H9 (cell line): ENCODE results near the gene UGT2A3. TPM values are rescaled to one million over a fixed set of nuclear protein-coding genes. Genes with fewer than 3 reads are reported as not detected.

Source experiments
- DNase-seq: peaks from one replicate; pipeline ENCODE4 v3.0.0-alpha.2; 2017
- H2AFZ ChIP-seq: one replicate; pipeline ENCODE4 v1.6.1; 2013; ENCODE audit warnings: mild to moderate bottlenecking, low read length, control low read depth, moderate library complexity
- H2AK5ac ChIP-seq: 2 replicates; pipeline ENCODE4 v1.6.1; 2013; ENCODE audit warnings: low read length, control low read depth, mixed read lengths; ENCODE audit not compliant: insufficient read length
- H2BK120ac ChIP-seq: one replicate; pipeline ENCODE4 v1.6.1; 2013; ENCODE audit warnings: low read depth, mild to moderate bottlenecking, low read length, control low read depth, inconsistent platforms; ENCODE audit not compliant: poor library complexity, severe bottlenecking
- H2BK12ac ChIP-seq: 2 replicates; pipeline ENCODE4 v1.6.1; 2013; ENCODE audit warnings: low read length, control low read depth, mixed read lengths, low read depth; ENCODE audit not compliant: insufficient read length
- H2BK15ac ChIP-seq: 2 replicates; pipeline ENCODE4 v1.6.1; 2013; ENCODE audit warnings: low read depth, low read length, control low read depth
- H2BK20ac ChIP-seq: one replicate; pipeline ENCODE4 v1.6.1; 2013; ENCODE audit warnings: low read depth, mild to moderate bottlenecking, low read length, control low read depth, inconsistent platforms; ENCODE audit not compliant: poor library complexity, severe bottlenecking
- H2BK5ac ChIP-seq: 2 replicates; pipeline ENCODE4 v1.6.1; 2013; ENCODE audit warnings: low read length, control low read depth, mixed read lengths; ENCODE audit not compliant: insufficient read length
- H3K14ac ChIP-seq: 2 replicates; pipeline ENCODE4 v1.6.1; 2013; ENCODE audit warnings: low read length, control low read depth; ENCODE audit not compliant: insufficient read depth
- H3K18ac ChIP-seq: 2 replicates; pipeline ENCODE4 v1.6.1; 2013; ENCODE audit warnings: low read depth, mild to moderate bottlenecking, mixed read lengths, low read length, control low read depth; ENCODE audit not compliant: insufficient read length
- H3K23ac ChIP-seq: 2 replicates; pipeline ENCODE4 v1.6.1; 2013; ENCODE audit warnings: low read length, control low read depth, mixed read lengths, low read depth; ENCODE audit not compliant: insufficient read length
- H3K23me2 ChIP-seq: 2 replicates; pipeline ENCODE4 v1.6.1; 2013; ENCODE audit warnings: low read depth, mild to moderate bottlenecking, mixed read lengths, low read length, control low read depth; ENCODE audit not compliant: insufficient read length, poor library complexity, severe bottlenecking
- H3K27ac ChIP-seq: 2 replicates; pipeline ENCODE4 v1.5.1; 2013; ENCODE audit warnings: low read length, control low read depth, mixed read lengths, low read depth; ENCODE audit not compliant: insufficient read length
- H3K27me3 ChIP-seq: 2 replicates; pipeline ENCODE4 v1.6.1; 2013; ENCODE audit warnings: low read length, control low read depth, inconsistent platforms; ENCODE audit not compliant: insufficient read depth
- H3K4ac ChIP-seq: 2 replicates; pipeline ENCODE4 v1.6.1; 2013; ENCODE audit warnings: low read depth, mild to moderate bottlenecking, control low read depth, inconsistent platforms, low read length, moderate library complexity
- H3K4me1 ChIP-seq: 2 replicates; pipeline ENCODE4 v1.6.1; 2013; ENCODE audit warnings: low read length, control low read depth, inconsistent platforms; ENCODE audit not compliant: insufficient read depth
- H3K4me2 ChIP-seq: 2 replicates; pipeline ENCODE4 v1.6.1; 2013; ENCODE audit warnings: low read length, control low read depth, mixed read lengths; ENCODE audit not compliant: insufficient read length, insufficient read depth
- H3K56ac ChIP-seq: 2 replicates; pipeline ENCODE4 v1.6.1; 2013; ENCODE audit warnings: low read depth, mild to moderate bottlenecking, mixed read lengths, low read length, control low read depth; ENCODE audit not compliant: insufficient read length
- H3K79me1 ChIP-seq: 2 replicates; pipeline ENCODE4 v1.6.1; 2013; ENCODE audit warnings: low read depth, mild to moderate bottlenecking, moderate library complexity, low read length, control low read depth, inconsistent platforms; ENCODE audit not compliant: insufficient read depth, poor library complexity, severe bottlenecking
- H3K79me2 ChIP-seq: 2 replicates; pipeline ENCODE4 v1.6.1; 2013; ENCODE audit warnings: low read length, control low read depth, inconsistent platforms; ENCODE audit not compliant: insufficient read depth
- H3K9ac ChIP-seq: 2 replicates; pipeline ENCODE4 v1.6.1; 2013; ENCODE audit warnings: low read length, control low read depth, mixed read lengths; ENCODE audit not compliant: insufficient read length; ENCODE audit errors: extremely low read depth
- H3K9me3 ChIP-seq: one replicate; pipeline ENCODE4 v1.6.1; 2013; ENCODE audit warnings: low read depth, low read length, inconsistent platforms; ENCODE audit not compliant: control insufficient read depth
- H3T11ph ChIP-seq: one replicate; pipeline ENCODE4 v1.6.1; 2013; ENCODE audit warnings: mild to moderate bottlenecking, low read length, control low read depth, inconsistent platforms
- H4K20me1 ChIP-seq: one replicate; pipeline ENCODE4 v1.6.1; 2013; ENCODE audit not compliant: control insufficient read depth, insufficient read length, insufficient read depth
- H4K5ac ChIP-seq: 2 replicates; pipeline ENCODE4 v1.6.1; 2013; ENCODE audit warnings: low read depth, mild to moderate bottlenecking, mixed read lengths, low read length, control low read depth; ENCODE audit not compliant: insufficient read length
- H4K8ac ChIP-seq: replicated peaks from 2 replicates; pipeline ENCODE4 v1.6.1; 2013; ENCODE audit warnings: low read length, control low read depth, mixed read lengths, low read depth; ENCODE audit not compliant: insufficient read length
- H4K91ac ChIP-seq: 2 replicates; pipeline ENCODE4 v1.6.1; 2013; ENCODE audit warnings: low read depth, mild to moderate bottlenecking, moderate library complexity, mixed read lengths, low read length, control low read depth; ENCODE audit not compliant: insufficient read length
- H3K27ac Mint-ChIP-seq, 3 experiments: 2 replicates in 2 of 3; 3 replicates in 1 of 3; pipeline ENCODE4 v1.8.0; 2020 to 2021; ENCODE audit warnings: mixed read lengths in 3 of 3, mild to moderate bottlenecking in 1 of 3, moderate library complexity in 1 of 3
- H3K27me3 Mint-ChIP-seq: 2 replicates; pipeline ENCODE4 v1.8.0; 2021; ENCODE audit warnings: low read depth, mild to moderate bottlenecking, moderate library complexity, mixed read lengths
- H3K36me3 Mint-ChIP-seq, 3 experiments: 2 replicates in 2 of 3; 3 replicates in 1 of 3; pipeline ENCODE4 v1.8.0; 2020 to 2021; ENCODE audit warnings: low read depth in 3 of 3, mixed read lengths in 3 of 3; ENCODE audit not compliant: insufficient read depth in 1 of 3
- H3K4me1 Mint-ChIP-seq, 2 experiments: 2 replicates each; pipeline ENCODE4 v1.8.0; 2020; ENCODE audit warnings: mixed read lengths in 2 of 2
- H3K4me3 Mint-ChIP-seq, 2 experiments: 2 replicates in 1 of 2; 3 replicates in 1 of 2; pipeline ENCODE4 v1.8.0; 2020 to 2021; ENCODE audit warnings: mild to moderate bottlenecking in 2 of 2, mixed read lengths in 2 of 2, moderate library complexity in 1 of 2
- H3K9me3 Mint-ChIP-seq, 2 experiments: 2 replicates in 1 of 2; 3 replicates in 1 of 2; pipeline ENCODE4 v1.8.0; 2020; ENCODE audit warnings: mild to moderate bottlenecking in 2 of 2, mixed read lengths in 2 of 2, moderate library complexity in 1 of 2
- WGBS: extraction: QIAGEN DNeasy Blood & Tissue Kit; methylation state at CpG from one replicate; pipeline ENCODE4 v1.1.7; 2013; ENCODE audit warnings: missing lambda C conversion rate, low lambda C conversion rate, mixed read lengths; ENCODE audit not compliant: insufficient read length; ENCODE audit errors: extremely low coverage; 5-methylcytosine and 5-hydroxymethylcytosine counted together
- total RNA-seq: library from RNA; stranded (reverse); gene quantifications from 2 replicates; pipeline ENCODE4 v1.2.1, GENCODE V29; 2021
- TF ChIP-seq, protein P1 (sequence below): fragments of 200-600 bp; sonication (generic); conservative IDR thresholded peaks from 3 replicates; pipeline ENCODE4 v1.8.0; 2021; ENCODE audit warnings: antibody characterized with exemption, mild to moderate bottlenecking

UGT2A3 gene
- total RNA-seq, 1 experiment from 2014 or later = not detected

DNA sequence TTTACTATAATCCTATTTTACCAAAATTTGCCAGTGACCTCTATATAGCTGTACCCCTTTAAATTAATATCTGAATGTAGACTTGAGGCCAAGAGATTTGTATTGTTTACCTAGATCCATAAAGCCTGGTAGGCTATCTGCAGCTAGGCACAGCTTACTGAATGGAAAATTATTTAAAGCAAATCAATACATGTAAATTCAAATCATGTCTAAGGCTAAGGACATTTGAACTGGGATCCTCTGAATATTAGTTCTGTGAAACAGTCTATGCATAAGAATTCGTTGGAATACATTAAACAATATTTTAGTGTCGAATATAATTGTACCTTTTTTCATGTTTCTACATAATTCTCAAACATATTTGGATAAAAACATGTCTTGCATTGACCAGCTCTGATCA lies 1.6 kb downstream of the UGT2A3 start:
- Histone ChIP-seq H2BK120ac (no peak overlapping the region), H3K79me1 (no peaks in the 10 kb centered on the region), H4K91ac (no peak overlapping the region), H3K79me2 (no peaks in the 10 kb centered on the region), H4K5ac (no peak overlapping the region), H3K27ac (no peak overlapping the region), H4K8ac (no peak overlapping the region), H3K23me2 (no peaks in the 10 kb centered on the region), H3K4me1 (no peaks in the 10 kb centered on the region), H2AK5ac (no peak overlapping the region), H3K27me3 (no peaks in the 10 kb centered on the region), H2BK5ac (no peak overlapping the region), H3K14ac (no peak overlapping the region), H3K56ac (no peak overlapping the region), H3K4ac (no peak overlapping the region), H3K9ac (no peak overlapping the region), H2AFZ (no peak overlapping the region), H3K23ac (no peak overlapping the region), H2BK12ac (no peak overlapping the region), H3T11ph (no peak overlapping the region), H4K20me1 (no peaks in the 10 kb centered on the region), H2BK15ac (no peak overlapping the region), H3K18ac (no peak overlapping the region), H2BK20ac (no peak overlapping the region), H3K9me3 (no peaks in the 10 kb centered on the region), H3K4me2 (no peak overlapping the region)
- WGBS = no CpG with 5 or more reads among the region's 2 CpGs
- TF ChIP-seq, protein P1, sequence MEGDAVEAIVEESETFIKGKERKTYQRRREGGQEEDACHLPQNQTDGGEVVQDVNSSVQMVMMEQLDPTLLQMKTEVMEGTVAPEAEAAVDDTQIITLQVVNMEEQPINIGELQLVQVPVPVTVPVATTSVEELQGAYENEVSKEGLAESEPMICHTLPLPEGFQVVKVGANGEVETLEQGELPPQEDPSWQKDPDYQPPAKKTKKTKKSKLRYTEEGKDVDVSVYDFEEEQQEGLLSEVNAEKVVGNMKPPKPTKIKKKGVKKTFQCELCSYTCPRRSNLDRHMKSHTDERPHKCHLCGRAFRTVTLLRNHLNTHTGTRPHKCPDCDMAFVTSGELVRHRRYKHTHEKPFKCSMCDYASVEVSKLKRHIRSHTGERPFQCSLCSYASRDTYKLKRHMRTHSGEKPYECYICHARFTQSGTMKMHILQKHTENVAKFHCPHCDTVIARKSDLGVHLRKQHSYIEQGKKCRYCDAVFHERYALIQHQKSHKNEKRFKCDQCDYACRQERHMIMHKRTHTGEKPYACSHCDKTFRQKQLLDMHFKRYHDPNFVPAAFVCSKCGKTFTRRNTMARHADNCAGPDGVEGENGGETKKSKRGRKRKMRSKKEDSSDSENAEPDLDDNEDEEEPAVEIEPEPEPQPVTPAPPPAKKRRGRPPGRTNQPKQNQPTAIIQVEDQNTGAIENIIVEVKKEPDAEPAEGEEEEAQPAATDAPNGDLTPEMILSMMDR = no peak
- Mint-ChIP-seq H3K36me3 (no peaks in the 10 kb centered on the region; a peak in 1 of 7 replicates), H3K4me1 (peaks cover 11% of the 10 kb centered on the region in 2 experiments; a peak in 2 of 4 replicates), H3K27me3 (no peaks in the 10 kb centered on the region), H3K4me3 (no peak overlapping the region), H3K9me3 (no peaks in the 10 kb centered on the region), H3K27ac (no peak overlapping the region)
- DNase-seq = no peak
